ENCODE data around the gene ATXN7.

Gene ATXN7

DNA sequence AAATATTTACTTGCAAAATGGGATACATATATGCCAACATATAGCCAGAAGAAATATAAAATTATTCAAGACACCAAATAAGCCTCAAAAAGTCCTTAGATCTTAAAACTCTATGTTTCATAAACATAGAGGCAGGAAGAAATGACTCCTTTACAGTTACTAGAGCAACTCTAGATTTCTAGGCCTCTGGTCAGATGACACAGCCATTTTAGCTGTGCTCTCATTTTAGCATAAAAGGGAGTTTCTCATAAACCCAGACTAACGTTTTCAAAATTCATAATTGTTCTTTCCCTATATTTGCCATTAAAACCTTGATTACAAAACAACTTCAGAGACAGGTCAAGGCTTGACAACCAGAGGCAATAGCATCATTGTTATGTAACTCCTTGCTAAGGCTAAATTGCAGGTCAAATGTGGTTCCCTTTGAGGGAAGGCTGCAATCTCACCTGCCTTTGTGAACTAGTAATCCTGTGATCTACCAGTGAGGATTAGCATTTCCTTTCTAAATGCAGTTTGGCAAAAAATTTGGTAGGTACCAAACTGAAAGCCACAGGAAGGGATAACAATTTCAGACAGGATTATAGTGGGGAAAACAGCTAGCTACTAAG, 8.2 kb upstream of the ATXN7 start:
- H3K4me3 Mint-ChIP-seq: no peak overlapping the region
- no peaks in the 10 kb centered on the region for H3K9me3 Mint-ChIP-seq
- H3K36me3 Mint-ChIP-seq: peaks cover 8% of the 10 kb centered on the region
- no peak for ATAC-seq
- no peak overlapping the region for H3K27ac Mint-ChIP-seq
- peaks cover 32% of the 10 kb centered on the region for H3K4me1 Mint-ChIP-seq
- no peaks in the 10 kb centered on the region for H3K27me3 Mint-ChIP-seq

DNA sequence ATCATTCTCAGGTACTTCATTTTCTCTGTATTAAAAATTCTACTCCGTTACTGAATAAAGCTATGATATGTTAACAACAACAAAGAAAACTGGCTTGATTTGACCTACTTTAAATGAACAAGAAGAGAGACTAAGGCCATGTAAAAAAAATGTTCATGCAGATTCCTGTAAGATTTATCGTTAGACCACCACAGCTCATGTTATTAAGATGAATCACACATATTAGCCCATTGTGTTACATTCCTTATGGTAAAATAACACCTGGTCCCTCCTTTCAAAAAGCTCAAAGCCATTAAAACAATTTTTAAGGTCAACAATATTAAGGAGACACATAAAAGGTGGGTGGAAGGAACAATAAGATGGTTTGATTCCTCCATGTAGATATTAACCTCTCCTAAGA, 6.4 kb upstream of the ATXN7 start:
- Mint-ChIP-seq H3K27me3 (no peaks in the 10 kb centered on the region), H3K4me3 (no peak overlapping the region), H3K4me1 (peaks cover 46% of the 10 kb centered on the region), H3K9me3 (no peaks in the 10 kb centered on the region), H3K36me3 (peaks cover 3% of the 10 kb centered on the region), H3K27ac (no peak overlapping the region)
- ATAC-seq: no peak

DNA sequence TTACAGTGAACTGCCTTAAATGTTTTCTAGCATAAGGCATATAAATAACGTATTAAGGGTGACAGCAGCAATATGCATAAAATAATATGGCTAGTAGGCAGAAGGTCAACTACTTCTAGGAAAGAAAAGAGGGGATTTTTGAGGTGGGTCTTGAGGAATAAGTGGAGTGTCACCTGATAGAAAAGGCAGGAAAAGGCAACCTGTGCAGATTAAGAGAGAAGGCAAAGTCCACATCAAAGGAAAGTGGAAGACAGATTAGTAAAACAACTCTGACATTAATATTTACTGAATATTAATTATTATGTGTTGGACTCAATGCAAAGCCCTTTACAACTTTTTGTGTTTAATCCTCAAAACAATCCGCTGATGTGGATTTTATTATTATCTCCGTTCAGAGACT, 2.9 kb upstream of the ATXN7 start:
- Mint-ChIP-seq H3K27me3 (no peaks in the 10 kb centered on the region), H3K36me3 (no peaks in the 10 kb centered on the region), H3K4me3 (no peak overlapping the region), H3K4me1 (peaks cover 63% of the 10 kb centered on the region), H3K27ac (peak overlapping the region; percentile 11), H3K9me3 (no peaks in the 10 kb centered on the region)
- ATAC-seq: no peak

DNA sequence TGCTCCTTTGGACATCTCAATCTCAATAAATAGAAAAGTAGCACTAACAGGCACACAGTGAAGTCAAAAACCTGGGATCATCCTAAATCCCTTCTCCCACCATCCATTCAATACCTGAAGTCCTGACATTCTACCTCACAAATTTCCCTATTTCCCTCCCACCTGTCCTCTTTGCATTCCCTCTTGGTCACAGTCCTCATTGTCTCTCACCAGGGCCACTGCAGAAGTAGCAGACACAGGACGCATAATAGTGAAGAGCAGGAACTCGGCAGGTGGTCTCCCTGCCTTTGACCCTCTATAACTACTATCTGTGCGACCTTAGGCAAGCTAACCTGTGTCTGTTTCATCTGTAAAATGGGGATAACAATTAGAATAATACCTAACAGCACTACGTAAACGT, 2.4 kb upstream of the ATXN7 start:
- H3K4me3 Mint-ChIP-seq: no peak overlapping the region
- peak overlapping the region; percentile 11 for H3K27ac Mint-ChIP-seq
- no peak for ATAC-seq
- no peaks in the 10 kb centered on the region for H3K36me3 Mint-ChIP-seq
- peaks cover 57% of the 10 kb centered on the region for H3K4me1 Mint-ChIP-seq
- H3K27me3 Mint-ChIP-seq: no peaks in the 10 kb centered on the region
- H3K9me3 Mint-ChIP-seq: no peaks in the 10 kb centered on the region

DNA sequence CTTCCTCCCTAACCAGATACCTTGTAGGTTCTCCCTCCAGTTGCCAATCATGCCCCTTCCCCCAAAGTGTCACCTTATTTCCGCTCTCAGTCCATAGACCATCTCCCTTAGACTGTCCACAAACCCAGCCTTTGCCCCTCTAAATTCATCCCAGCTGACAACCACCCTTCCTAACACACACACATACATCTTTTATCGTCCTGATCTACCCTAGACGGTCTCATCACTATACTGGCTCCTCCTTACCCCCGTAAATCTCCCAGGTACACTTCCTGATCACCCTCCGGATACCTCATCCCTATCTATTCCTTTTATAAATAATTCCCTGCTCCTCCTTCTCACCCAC, 890 bp upstream of the ATXN7 start:
- ATAC-seq: no peak
- peaks cover 57% of the 10 kb centered on the region for H3K4me1 Mint-ChIP-seq
- H3K27ac Mint-ChIP-seq: peak overlapping the region; percentile 99
- H3K36me3 Mint-ChIP-seq: no peaks in the 10 kb centered on the region
- H3K9me3 Mint-ChIP-seq: no peaks in the 10 kb centered on the region
- H3K27me3 Mint-ChIP-seq: no peaks in the 10 kb centered on the region
- H3K4me3 Mint-ChIP-seq: peak overlapping the region; percentile 98

DNA sequence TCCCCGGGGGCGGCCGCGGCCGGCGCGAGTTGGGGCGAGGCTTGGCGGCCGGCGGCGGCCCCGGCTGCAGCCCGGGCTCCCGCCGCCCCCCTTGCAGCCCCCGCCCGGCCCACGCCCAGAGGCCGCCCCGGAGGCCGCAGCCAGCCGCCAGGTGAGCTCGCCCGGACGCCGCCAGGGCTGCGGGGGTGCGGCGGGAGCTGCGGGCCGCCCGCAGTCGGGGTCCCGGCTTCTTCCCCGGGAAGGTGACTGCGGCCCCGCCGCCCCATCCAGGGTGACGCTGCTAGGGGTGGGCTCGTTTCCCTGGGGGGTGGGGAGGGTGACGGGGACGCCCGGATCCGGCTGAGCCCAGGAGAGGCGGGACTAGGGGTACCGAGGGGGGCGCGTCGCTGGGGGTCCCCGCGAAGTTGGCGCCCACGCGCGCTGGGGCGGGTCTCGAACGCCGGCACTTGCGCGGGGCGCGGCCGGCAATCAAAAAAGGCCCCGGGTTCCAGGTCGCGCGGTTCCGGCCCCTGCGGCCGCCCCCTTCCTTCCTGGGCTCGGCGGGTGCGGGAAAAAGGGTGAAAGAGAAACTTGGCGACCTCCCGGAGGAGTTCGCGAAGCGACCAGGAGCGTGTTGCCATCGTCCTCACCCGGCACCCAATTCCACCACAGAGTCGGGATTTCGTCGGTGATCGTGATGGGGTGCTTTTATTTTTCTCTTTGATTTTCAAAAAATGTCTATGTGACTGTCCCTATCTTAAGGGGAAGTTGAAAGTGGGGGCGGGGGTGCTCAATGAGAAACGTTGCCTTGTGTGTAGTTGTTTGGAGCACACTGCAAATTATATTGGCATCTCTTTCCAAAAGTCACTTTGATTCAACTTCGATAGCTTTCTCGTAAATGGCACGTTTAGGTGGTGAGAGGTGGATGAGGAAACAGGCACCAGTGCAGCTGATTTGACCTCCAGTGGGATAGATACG, 619 bp downstream of the ATXN7 start:
- H3K27me3 Mint-ChIP-seq: no peaks in the 10 kb centered on the region
- peak; percentile 80 for ATAC-seq
- no peaks in the 10 kb centered on the region for H3K9me3 Mint-ChIP-seq
- H3K36me3 Mint-ChIP-seq: no peaks in the 10 kb centered on the region
- peaks cover 62% of the 10 kb centered on the region for H3K4me1 Mint-ChIP-seq
- H3K4me3 Mint-ChIP-seq: peak overlapping the region; percentile 88
- peak overlapping the region; percentile 84 for H3K27ac Mint-ChIP-seq

DNA sequence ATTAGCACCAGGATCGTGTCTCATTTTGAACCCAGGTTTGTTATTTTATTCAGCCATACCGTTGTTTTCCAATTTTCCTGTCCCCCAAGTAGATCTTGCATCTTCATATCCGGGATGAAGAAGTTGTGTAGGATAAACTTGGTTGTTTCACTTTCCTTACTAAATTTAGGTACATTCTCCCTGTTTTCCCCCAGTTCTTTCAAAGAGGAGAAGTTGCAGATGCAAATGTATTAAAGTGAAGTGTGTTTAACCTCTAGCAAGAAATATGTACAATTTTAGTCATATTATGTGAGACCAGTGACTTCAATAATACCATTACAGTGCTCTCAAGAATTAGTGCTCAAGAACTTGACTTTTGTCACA, 1.3 kb downstream of the ATXN7 start:
- Mint-ChIP-seq H3K27me3 (no peaks in the 10 kb centered on the region), H3K27ac (peak overlapping the region; percentile 84), H3K9me3 (no peaks in the 10 kb centered on the region), H3K36me3 (no peaks in the 10 kb centered on the region), H3K4me1 (peaks cover 63% of the 10 kb centered on the region), H3K4me3 (peak overlapping the region; percentile 88)
- no peak for ATAC-seq

DNA sequence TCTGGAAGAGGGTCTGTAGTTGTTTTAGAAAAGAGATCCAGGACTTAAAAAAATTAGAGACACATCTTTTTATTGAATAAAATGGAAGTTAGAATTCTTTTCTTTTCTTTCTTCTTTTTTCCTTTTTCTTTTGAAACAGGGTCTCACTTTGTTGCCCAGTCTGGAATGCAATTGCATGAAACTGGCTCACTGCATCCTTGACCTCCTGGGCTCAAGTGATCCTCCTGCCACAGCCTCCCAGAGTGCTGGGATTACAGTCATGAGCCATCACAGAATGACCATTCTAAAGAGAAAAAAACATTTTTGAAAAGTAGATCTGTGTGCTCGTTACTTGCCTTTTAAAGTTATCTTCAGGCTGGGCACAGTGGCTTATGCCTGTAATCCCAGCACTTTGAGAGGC, 3.6 kb downstream of the ATXN7 start:
- Mint-ChIP-seq H3K4me3 (no peak overlapping the region), H3K36me3 (no peaks in the 10 kb centered on the region), H3K27me3 (no peaks in the 10 kb centered on the region), H3K4me1 (peaks cover 60% of the 10 kb centered on the region), H3K27ac (no peak overlapping the region), H3K9me3 (no peaks in the 10 kb centered on the region)
- ATAC-seq: no peak

DNA sequence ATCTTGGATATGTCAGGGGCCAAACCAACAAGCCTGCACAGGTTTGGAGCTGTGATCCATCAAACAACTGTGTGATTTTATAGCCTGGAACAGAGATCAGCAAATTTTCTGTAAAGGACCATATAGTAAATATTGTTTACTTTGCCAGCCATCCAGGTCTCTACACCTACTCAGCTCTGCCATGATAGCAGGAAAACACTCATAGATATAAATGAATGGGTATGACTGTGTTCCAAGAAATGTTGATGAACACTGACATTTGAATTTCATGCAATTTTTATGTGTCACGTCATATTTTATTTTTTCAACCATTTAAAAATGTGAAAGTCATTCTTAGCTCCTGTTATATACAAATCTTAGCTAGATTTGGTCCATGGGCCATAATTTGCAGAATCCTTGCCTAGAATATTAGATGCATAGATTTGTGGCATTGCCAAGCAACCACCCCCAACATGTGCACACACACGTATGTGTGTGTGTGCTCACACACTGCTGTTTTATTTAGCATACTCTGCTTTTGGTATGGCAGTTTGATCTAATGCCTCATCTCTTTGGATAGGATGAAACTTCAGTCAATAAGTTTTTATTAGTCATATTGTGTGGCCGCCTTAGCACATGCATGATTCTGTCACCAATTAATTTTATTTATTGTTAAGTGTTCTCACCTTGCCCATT, 6.4 kb downstream of the ATXN7 start:
- H3K9me3 Mint-ChIP-seq: no peaks in the 10 kb centered on the region
- H3K27me3 Mint-ChIP-seq: no peaks in the 10 kb centered on the region
- H3K4me3 Mint-ChIP-seq: no peak overlapping the region
- no peak overlapping the region for H3K27ac Mint-ChIP-seq
- H3K4me1 Mint-ChIP-seq: peaks cover 53% of the 10 kb centered on the region
- peaks cover 7% of the 10 kb centered on the region for H3K36me3 Mint-ChIP-seq
- ATAC-seq: no peak

DNA sequence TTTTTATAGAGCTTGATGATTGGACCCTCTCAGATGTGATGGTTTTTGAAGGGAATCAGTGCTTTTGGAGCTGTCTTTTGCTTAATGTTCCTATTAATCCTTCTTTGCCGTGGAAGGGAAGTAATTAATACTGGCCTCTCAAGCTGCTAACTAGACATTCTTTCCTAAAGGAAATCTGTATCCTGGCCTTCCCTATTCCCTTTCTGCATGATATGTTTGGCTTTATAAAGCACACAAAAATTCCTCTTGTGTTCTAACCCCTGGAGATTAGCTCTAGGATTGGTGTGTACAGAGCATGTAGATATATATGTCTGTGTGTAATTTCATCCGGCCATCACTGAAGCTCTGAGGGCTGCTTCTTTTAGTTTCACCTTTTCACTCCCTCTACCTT, 6.9 kb downstream of the ATXN7 start:
- Mint-ChIP-seq H3K4me3 (no peak overlapping the region), H3K4me1 (peaks cover 55% of the 10 kb centered on the region), H3K27me3 (no peaks in the 10 kb centered on the region), H3K9me3 (no peaks in the 10 kb centered on the region), H3K36me3 (peaks cover 7% of the 10 kb centered on the region), H3K27ac (no peak overlapping the region)
- ATAC-seq: no peak

DNA sequence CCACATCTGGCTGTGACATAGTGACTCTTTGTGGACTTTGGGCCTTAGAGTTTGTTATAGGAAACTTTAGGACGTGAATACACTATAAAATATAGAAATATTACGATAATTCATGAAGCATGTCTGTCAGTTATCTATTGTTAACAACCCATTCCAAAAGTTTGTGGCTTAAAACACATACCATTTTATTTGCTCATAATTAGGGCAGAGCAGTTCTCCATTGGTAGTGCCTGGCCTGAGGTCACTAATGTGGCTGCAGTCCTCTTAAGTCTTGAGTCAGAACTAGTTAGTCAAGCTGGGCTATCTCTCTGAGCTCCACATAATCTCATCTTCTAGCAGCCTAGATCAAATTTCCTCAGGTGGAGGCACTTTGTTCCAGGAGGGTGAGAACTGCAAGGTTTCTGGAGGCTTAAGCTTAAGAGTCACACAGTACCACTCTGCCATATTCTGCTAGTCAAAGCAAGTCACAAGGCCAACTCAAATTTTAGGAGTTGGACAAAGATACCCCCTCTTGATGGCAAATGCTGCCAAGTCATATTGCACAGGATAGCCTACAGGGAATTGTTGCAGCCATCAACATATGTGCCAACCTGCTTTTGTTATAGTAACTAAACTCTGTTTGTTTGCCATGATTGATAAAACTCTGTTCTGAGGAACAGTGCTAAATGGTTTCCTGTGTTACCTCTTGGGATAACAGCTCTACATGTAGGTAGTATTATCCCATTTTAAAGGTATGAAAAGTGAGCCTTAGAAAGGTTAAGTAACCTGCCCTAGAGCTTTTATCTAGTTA, 8.7 kb downstream of the ATXN7 start:
- H3K9me3 Mint-ChIP-seq: no peaks in the 10 kb centered on the region
- ATAC-seq: no peak

DNA sequence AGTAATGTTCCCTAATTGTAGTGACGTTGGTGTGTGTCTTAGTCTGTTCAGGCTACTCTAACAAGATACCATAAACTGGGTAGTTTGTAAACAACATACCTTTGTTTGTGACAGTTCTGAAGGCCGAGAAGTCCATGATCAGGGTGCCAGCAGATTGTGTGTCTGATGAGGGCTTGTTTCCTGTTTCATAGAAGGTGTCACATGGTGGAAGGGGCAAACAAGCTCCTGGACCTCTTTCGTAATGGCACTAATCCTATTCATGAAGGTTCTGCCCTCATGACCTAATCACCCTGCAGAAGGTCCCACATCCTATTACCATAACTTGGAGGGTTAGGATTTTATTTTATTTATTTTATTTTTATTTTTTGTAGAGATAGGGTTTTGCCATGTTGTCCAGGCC, 11.1 kb downstream of the ATXN7 start:
- Mint-ChIP-seq H3K27me3 (no peaks in the 10 kb centered on the region), H3K27ac (no peak overlapping the region), H3K9me3 (no peaks in the 10 kb centered on the region), H3K4me3 (no peak overlapping the region), H3K4me1 (peaks cover 67% of the 10 kb centered on the region), H3K36me3 (peaks cover 7% of the 10 kb centered on the region)
- ATAC-seq: no peak

More for the DNA sequence above, 8.7 kb downstream of the ATXN7 start:
- Mint-ChIP-seq H3K36me3 (peaks cover 7% of the 10 kb centered on the region), H3K27me3 (no peaks in the 10 kb centered on the region), H3K4me1 (peaks cover 67% of the 10 kb centered on the region), H3K27ac (no peak overlapping the region), H3K4me3 (no peak overlapping the region)

DNA sequence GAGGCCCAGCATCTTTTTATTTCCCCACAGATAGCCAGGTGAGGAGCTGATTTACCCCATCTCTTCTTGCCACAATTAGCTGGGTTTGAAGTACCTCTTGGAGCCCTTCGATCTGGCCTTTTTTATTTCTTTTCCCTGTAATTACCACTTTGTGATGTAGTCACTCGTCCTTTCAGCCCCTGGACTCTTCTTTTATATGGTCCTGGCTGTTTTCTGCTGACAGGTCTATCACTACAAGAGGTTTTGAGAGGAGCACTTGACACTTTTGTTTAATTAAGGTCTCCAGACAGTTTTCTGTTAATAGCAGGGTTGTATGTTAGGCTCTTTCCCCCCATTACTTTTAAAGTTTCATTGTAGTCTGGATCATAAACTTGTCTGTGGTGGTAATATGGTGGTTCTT, 11.8 kb downstream of the ATXN7 start:
- Mint-ChIP-seq H3K9me3 (no peaks in the 10 kb centered on the region), H3K27me3 (no peaks in the 10 kb centered on the region), H3K27ac (peak overlapping the region; percentile 35), H3K36me3 (peaks cover 7% of the 10 kb centered on the region), H3K4me3 (no peak overlapping the region), H3K4me1 (peaks cover 69% of the 10 kb centered on the region)
- no peak for ATAC-seq

DNA sequence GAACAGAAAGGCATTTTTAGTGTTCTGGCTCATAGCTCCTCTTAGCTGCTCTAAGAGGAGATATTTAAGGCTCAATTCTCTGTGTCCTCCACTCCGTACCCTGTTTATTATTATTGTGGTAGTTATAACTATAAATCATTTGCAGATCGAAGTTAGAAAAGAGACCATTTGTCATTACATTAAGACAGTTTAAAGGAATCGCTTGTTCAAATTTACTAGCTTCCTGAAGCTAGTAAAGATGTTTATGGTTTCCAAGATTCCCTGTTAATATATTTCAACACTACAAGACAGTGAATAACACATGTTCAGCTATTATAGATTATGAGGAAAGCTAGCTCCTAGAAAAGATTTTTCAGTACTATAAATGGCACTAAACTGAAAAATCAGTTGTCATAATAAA, 12.6 kb downstream of the ATXN7 start:
- no peak overlapping the region for H3K4me3 Mint-ChIP-seq
- no peaks in the 10 kb centered on the region for H3K27me3 Mint-ChIP-seq
- ATAC-seq: no peak
- H3K27ac Mint-ChIP-seq: peak overlapping the region; percentile 35
- H3K9me3 Mint-ChIP-seq: no peaks in the 10 kb centered on the region
- peaks cover 13% of the 10 kb centered on the region for H3K36me3 Mint-ChIP-seq
- peaks cover 69% of the 10 kb centered on the region for H3K4me1 Mint-ChIP-seq

DNA sequence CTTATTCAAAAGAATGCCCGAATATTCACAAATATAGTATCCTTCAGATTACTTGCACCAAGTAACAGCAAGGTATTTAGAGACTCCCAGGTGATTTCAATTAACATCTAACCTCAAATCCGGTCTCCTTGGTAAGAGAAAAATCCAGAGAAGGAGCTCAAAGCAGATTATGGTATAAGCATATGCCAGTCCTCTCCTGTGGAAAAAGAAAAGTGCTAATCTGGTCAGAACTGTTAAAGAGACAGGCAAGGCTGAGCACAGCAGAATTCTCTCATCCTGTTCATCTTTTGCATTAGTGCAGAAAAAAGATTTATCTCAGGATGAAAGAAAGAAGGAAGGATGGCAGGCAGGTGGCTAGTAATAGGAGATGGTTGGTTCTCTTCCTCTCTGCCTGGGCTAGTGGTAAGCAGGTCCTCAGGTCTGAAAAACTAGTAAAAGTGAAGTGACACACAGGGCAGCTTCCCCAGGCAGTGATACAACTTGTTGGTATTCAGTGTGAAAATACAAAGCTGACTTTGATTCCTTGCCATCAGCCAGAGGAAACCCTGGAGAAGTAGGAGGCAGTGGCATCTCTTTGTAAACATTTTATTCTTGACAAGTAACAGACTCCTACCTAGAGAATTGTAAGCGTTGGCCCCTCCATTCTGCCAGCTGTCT, 14.2 kb downstream of the ATXN7 start:
- Mint-ChIP-seq H3K4me3 (no peak overlapping the region), H3K36me3 (peaks cover 13% of the 10 kb centered on the region), H3K27ac (peak overlapping the region; percentile 1), H3K9me3 (no peaks in the 10 kb centered on the region), H3K27me3 (no peaks in the 10 kb centered on the region), H3K4me1 (peaks cover 67% of the 10 kb centered on the region)
- no peak for ATAC-seq

All from stimulated activated memory B cell treated with anti-CD40 and anti-IgM and Interleukin-4, amounts not matched to agents 10 μg/mL and 1 μg/mL and 100 μg/mL, for 72 hours (primary cell).